ENCODE results near the gene SPEG. TPM values are rescaled to one million over a fixed set of nuclear protein-coding genes. Genes with fewer than 3 reads are reported as not detected.

SPEG gene
- total and polyA plus RNA-seq, 2 of the 8 experiments (the other 6 are each of a cell fraction or from before 2014, with no cell fraction given), result 19.9 to 32.0 TPM

GRCh38 chr2:219526320-219527075 is 91.9 kb downstream of the SPEG start (continued):
- TF ChIP-seq MAFK (IDR thresholded peaks at IDR 0.05; ENCODE audit: low read depth, low read length) (no peak), RNF2 (IDR thresholded peaks at IDR 0.05; ENCODE audit: borderline replicate concordance, low read depth, low read length, missing control alignments, poor library complexity, severe bottlenecking) (no peak), SIN3A (conservative IDR thresholded peaks at IDR 0.05 in 1 of 2, IDR thresholded peaks at IDR 0.05 in 1 of 2; ENCODE audit: low read depth in 1 of 2, low read length in 2 of 2) (no peak), MAX (IDR thresholded peaks at IDR 0.05) (no peak), CBX5 (IDR thresholded peaks at IDR 0.05; ENCODE audit: low read depth, low read length) (no peak)
